Tibial nerve (tissue), 4 donors: ENCODE measurements around the gene RSKR. TPM values are rescaled to one million over a fixed set of nuclear protein-coding genes. Genes with fewer than 3 reads are reported as not detected.
"Not testable (repeated sequence)": the region's sequence is repeated elsewhere in the genome, so short reads cannot be mapped to it uniquely, and the experiment has no call there.

Experiments
- DNase-seq, 2 donors: peaks; one replicate each; pipeline ENCODE4 v3.0.0-alpha.2; 2019; ENCODE audit warnings: low spot score in 2 of 2
- H3K27ac ChIP-seq, 4 donors: fragments of 200-600 bp; sonication (generic) in 3 of 4; one replicate each; pipeline ENCODE4 v1.5.1; 2017 to 2019; ENCODE audit warnings: mild to moderate bottlenecking in 1 of 4
- H3K27me3 ChIP-seq, 2 donors: fragments of 200-600 bp; sonication (generic) in 1 of 2; one replicate each; pipeline versions ENCODE4 v1.5.1 to v1.6.0; 2017 to 2019
- H3K36me3 ChIP-seq, 3 donors: fragments of 200-600 bp; sonication (generic); one replicate each; pipeline ENCODE4 v1.5.1; 2018 to 2019
- H3K4me1 ChIP-seq, 4 donors: fragments of 200-600 bp; sonication (generic) in 3 of 4; one replicate each; pipeline ENCODE4 v1.5.1; 2017 to 2019
- H3K4me3 ChIP-seq, 4 donors: fragments of 200-600 bp; sonication (generic) in 3 of 4; one replicate each; pipeline ENCODE4 v1.5.1; 2017 to 2019; ENCODE audit warnings: mild to moderate bottlenecking in 1 of 4, moderate library complexity in 1 of 4
- H3K9me3 ChIP-seq, 4 donors: fragments of 200-600 bp; sonication (generic) in 3 of 4; one replicate each; pipeline ENCODE4 v1.5.1; 2017 to 2019
- EP300 ChIP-seq, 2 donors: sonication (generic); formaldehyde crosslinking; IDR thresholded peaks; one replicate each; pipeline ENCODE4 v1.6.1; 2017; ENCODE audit warnings: antibody characterized with exemption in 2 of 2, mild to moderate bottlenecking in 1 of 2
- POLR2A ChIP-seq, 2 donors: fragments of 450-650 bp; IDR thresholded peaks; one replicate each; pipeline ENCODE4 v1.6.1; 2017; ENCODE audit warnings: antibody characterized with exemption in 2 of 2, mild to moderate bottlenecking in 2 of 2, moderate library complexity in 2 of 2
- WGBS, 2 donors: methylation state at CpG; one replicate each; pipeline ENCODE4 v1.1.5; 2018; 5-methylcytosine and 5-hydroxymethylcytosine counted together
- total RNA-seq, 4 donors: library from RNA; depleted of rRNA; stranded (reverse); fragments of >200 nt; gene quantifications; one replicate each; pipeline ENCODE4 v1.1.0, GENCODE V29; 2016
- TF ChIP-seq, protein P1 (sequence below), 5 experiments: fragments of 200-600 bp in 3 of 5; fragments of 450-650 bp in 2 of 5; sonication (generic) in 3 of 5; IDR thresholded peaks; one replicate each; pipeline ENCODE4 v1.5.1; 2016 to 2019; ENCODE audit warnings: antibody characterized with exemption in 5 of 5, mild to moderate bottlenecking in 3 of 5, moderate library complexity in 2 of 5

Gene RSKR
- total RNA-seq, 4 donors from 2014 or later = 5.7 to 34.5 (median 16.2) TPM

- Histone ChIP-seq H3K27ac (peak within 1 kb of the TSS; percentile 55 to 82 (median 69)), H3K4me1 (peaks cover 0 to 33% (median 10%) of the 10 kb centered on the region in 4 donors), H3K36me3 (peaks cover 0 to 10% (median 0%) of the 10 kb centered on the region in 3 donors), H3K4me3 (peak within 1 kb of the TSS; percentile 10 to 45 (median 30)), H3K9me3 (no peaks in the 10 kb centered on the region), H3K27me3 (no peaks in the 10 kb centered on the region)
- 11 to 16% methylated on average over 15 to 23 of the region's 26 CpGs for WGBS, 2 donors
- DNase-seq = peak; percentile 95 to 97
- TF ChIP-seq, protein P1, sequence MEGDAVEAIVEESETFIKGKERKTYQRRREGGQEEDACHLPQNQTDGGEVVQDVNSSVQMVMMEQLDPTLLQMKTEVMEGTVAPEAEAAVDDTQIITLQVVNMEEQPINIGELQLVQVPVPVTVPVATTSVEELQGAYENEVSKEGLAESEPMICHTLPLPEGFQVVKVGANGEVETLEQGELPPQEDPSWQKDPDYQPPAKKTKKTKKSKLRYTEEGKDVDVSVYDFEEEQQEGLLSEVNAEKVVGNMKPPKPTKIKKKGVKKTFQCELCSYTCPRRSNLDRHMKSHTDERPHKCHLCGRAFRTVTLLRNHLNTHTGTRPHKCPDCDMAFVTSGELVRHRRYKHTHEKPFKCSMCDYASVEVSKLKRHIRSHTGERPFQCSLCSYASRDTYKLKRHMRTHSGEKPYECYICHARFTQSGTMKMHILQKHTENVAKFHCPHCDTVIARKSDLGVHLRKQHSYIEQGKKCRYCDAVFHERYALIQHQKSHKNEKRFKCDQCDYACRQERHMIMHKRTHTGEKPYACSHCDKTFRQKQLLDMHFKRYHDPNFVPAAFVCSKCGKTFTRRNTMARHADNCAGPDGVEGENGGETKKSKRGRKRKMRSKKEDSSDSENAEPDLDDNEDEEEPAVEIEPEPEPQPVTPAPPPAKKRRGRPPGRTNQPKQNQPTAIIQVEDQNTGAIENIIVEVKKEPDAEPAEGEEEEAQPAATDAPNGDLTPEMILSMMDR (IDR thresholded peaks at IDR 0.05) = peak in 1 of 5 experiments; percentile 31
- peak; percentile 95 to 99 for TF ChIP-seq POLR2A (IDR thresholded peaks at IDR 0.05)
- TF ChIP-seq EP300 (IDR thresholded peaks at IDR 0.05) = peak; percentile 40 to 99
Measured at GRCh38 chr17:28576758-28577465, 37.1 kb downstream of the RSKR start, which contains the start of gene ALDOC. Gene ALDOC (minus strand): TSS chr17:28576895. CDS start chr17:28575532, 1,363 bp downstream.

GRCh38 chr17:28576016-28576415 is 38.0 kb downstream of the RSKR start:
- WGBS, 2 donors = 44 to 67% methylated on average over 3 of the region's 3 CpGs
- H3K9me3 ChIP-seq, H3K27me3 ChIP-seq, DNase-seq: not testable (repeated sequence)
- H3K36me3 ChIP-seq = peaks cover 0 to 10% (median 0%) of the 10 kb centered on the region in 3 donors
- peak overlapping the region in 2 of 4 donors; percentile 21 to 45 for H3K4me3 ChIP-seq
- H3K27ac ChIP-seq = peak overlapping the region in 3 of 4 donors; percentile 4 to 72 (median 52)
- H3K4me1 ChIP-seq = peaks cover 0 to 35% (median 10%) of the 10 kb centered on the region in 4 donors

DNA sequence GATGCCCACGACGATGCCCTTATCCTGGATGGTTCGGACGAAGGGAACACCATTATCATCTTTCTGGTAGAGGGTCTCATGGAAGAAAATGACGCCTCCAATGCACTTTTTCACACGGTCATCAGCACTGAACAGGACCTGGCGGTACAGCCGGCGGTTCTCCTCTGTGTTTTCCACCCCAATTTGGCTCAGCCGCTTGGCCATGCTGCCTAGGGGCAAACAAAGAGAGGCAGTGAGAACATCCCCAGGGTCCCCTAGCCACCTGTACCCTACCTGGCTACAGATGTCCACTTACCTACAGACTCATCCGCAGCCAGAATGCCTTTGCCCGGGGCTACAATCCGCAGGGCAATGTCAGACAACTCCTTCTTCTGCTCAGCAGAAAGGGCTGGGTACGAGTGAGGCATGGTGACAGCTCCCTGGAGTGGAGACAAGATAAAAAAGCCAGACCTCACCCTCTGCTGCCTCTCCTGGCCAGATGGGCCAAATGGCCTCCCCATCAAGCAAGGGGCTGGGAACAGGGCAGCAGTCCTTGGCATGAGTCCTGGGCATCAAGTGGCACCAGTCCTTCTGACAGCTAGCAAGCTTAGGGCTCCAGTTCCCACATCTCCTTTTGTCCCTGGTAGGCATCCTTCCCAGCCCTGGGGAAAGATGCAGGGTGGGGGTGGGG is 38.7 kb downstream of the RSKR start:
- peaks cover 0 to 10% (median 0%) of the 10 kb centered on the region in 3 donors for H3K36me3 ChIP-seq
- TF ChIP-seq, protein P1 (IDR thresholded peaks at IDR 0.05) = no peak
- TF ChIP-seq EP300 (IDR thresholded peaks at IDR 0.05) (no peak), POLR2A (IDR thresholded peaks at IDR 0.05) (no peak)
- H3K27me3 ChIP-seq = no peaks in the 10 kb centered on the region
- WGBS, 2 donors = 94% methylated on average over 14 of the region's 14 CpGs
- H3K9me3 ChIP-seq = no peaks in the 10 kb centered on the region
- H3K4me3 ChIP-seq = peak overlapping the region in 1 of 4 donors; percentile 45
- H3K27ac ChIP-seq = peak overlapping the region in 1 of 4 donors; percentile 72
- no peak for DNase-seq
- peaks cover 0 to 40% (median 12%) of the 10 kb centered on the region in 4 donors for H3K4me1 ChIP-seq

DNA sequence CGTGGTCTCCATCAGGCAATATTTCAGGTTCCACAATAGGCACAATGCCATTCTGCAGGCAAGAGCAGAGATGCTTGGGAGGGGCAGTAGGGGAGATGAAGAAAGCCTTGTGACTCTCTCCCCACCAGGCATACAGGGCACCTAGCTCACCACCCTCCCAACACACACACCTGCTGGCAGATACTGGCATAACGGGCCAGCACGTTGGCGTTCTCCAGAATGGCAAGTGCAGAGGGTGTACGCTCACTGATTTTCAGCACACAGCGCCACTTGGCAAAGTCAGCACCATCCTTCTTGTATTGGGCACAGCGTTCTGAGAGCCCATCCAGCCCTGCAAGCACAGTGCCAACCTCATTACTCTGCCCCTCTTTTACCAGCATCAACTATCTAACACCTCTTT is 39.5 kb downstream of the RSKR start:
- Histone ChIP-seq H3K4me3 (no peak overlapping the region), H3K4me1 (peaks cover 0 to 47% (median 19%) of the 10 kb centered on the region in 4 donors), H3K9me3 (no peaks in the 10 kb centered on the region), H3K36me3 (peaks cover 0 to 10% (median 0%) of the 10 kb centered on the region in 3 donors), H3K27me3 (no peaks in the 10 kb centered on the region), H3K27ac (no peak overlapping the region)
- no peak for DNase-seq
- no peak for TF ChIP-seq EP300 (IDR thresholded peaks at IDR 0.05)
- WGBS, 2 donors = 89 to 92% methylated on average over 7 of the region's 7 CpGs

- Histone ChIP-seq H3K27me3 (no peaks in the 10 kb centered on the region), H3K4me1 (peaks cover 0 to 48% (median 20%) of the 10 kb centered on the region in 4 donors), H3K27ac (no peak overlapping the region), H3K4me3 (no peak overlapping the region), H3K9me3 (no peaks in the 10 kb centered on the region), H3K36me3 (peaks cover 0 to 10% (median 0%) of the 10 kb centered on the region in 3 donors)
- DNase-seq = no peak
- TF ChIP-seq, protein P1 (IDR thresholded peaks at IDR 0.05) = no peak
- TF ChIP-seq POLR2A (IDR thresholded peaks at IDR 0.05) (no peak), EP300 (IDR thresholded peaks at IDR 0.05) (no peak)
- WGBS, 2 donors = 94 to 96% methylated on average over 6 of the region's 6 CpGs
Measured at GRCh38 chr17:28573966-28574480, 40.0 kb downstream of the RSKR start.
